Neural cell (in vitro differentiated cells): ENCODE measurements around the gene CCR3. TPM values are rescaled to one million over a fixed set of nuclear protein-coding genes. Genes with fewer than 3 reads are reported as not detected.

Experiments used
- H2AFZ ChIP-seq: fragments of 200-600, 300-800 bp; sonication (generic), shearing (Covaris generic); 2 replicates; pipeline ENCODE4 v1.6.0; 2014; ENCODE audit warnings: low read depth, mild to moderate bottlenecking, antibody characterized with exemption, low read length, moderate library complexity
- H3F3A ChIP-seq: fragments of 200-600 bp; shearing (Covaris generic); 2 replicates; pipeline ENCODE4 v1.6.1; 2016; ENCODE audit warnings: mild to moderate bottlenecking, moderate library complexity, mixed read lengths, antibody characterized with exemption, low read length; ENCODE audit not compliant: insufficient read depth, poor library complexity, severe bottlenecking
- H3K27ac ChIP-seq: fragments of 200-600, 300-800 bp; sonication (generic), shearing (Covaris generic); 2 replicates; pipeline ENCODE4 v1.5.1; 2014; ENCODE audit warnings: mild to moderate bottlenecking, low read length, moderate library complexity
- H3K27me3 ChIP-seq: fragments of 300-800, 200-600 bp; sonication (generic), shearing (Covaris generic); 2 replicates; pipeline ENCODE4 v1.6.0; 2014; ENCODE audit warnings: mild to moderate bottlenecking, low read depth, low read length, moderate library complexity; ENCODE audit not compliant: insufficient read depth
- H3K36me3 ChIP-seq: fragments of 300-800, 200-600 bp; sonication (generic), shearing (Covaris generic); 2 replicates; pipeline ENCODE4 v1.5.1; 2014; ENCODE audit warnings: mild to moderate bottlenecking, antibody characterized with exemption, low read length, moderate library complexity; ENCODE audit not compliant: insufficient read depth
- H3K4me2 ChIP-seq: fragments of 300-800, 200-600 bp; sonication (generic), shearing (Covaris generic); 2 replicates; pipeline ENCODE4 v1.6.0; 2014; ENCODE audit warnings: mild to moderate bottlenecking, low read length
- H3K4me3 ChIP-seq: fragments of 300-800, 200-600 bp; sonication (generic), shearing (Covaris generic); 2 replicates; pipeline ENCODE4 v1.5.1; 2014; ENCODE audit warnings: mild to moderate bottlenecking, low read length, moderate library complexity
- H3K79me2 ChIP-seq: fragments of 200-600 bp; shearing (Covaris generic); replicated peaks from 2 replicates; pipeline ENCODE4 v1.6.0; 2014; ENCODE audit warnings: mild to moderate bottlenecking, low read length, moderate library complexity; ENCODE audit not compliant: insufficient read depth
- H3K9ac ChIP-seq: fragments of 300-800, 200-600 bp; sonication (generic), shearing (Covaris generic); 2 replicates; pipeline ENCODE4 v1.6.1; 2016; ENCODE audit warnings: mild to moderate bottlenecking, low read length, mixed read lengths
- H3K9me2 ChIP-seq: fragments of 200-600 bp; shearing (Covaris generic); 2 replicates; pipeline ENCODE4 v1.6.1; 2016; ENCODE audit warnings: mild to moderate bottlenecking, low read length, mixed read lengths; ENCODE audit not compliant: insufficient read depth
- H3K9me3 ChIP-seq: fragments of 200-600, 300-800 bp; sonication (generic), shearing (Covaris generic); 2 replicates; pipeline ENCODE4 v1.6.1; 2016; ENCODE audit warnings: mild to moderate bottlenecking, mixed run types, low read length, moderate library complexity, mixed read lengths
- H4K20me1 ChIP-seq: fragments of 200-600 bp; shearing (Covaris generic); 2 replicates; pipeline ENCODE4 v1.6.1; 2016; ENCODE audit warnings: mild to moderate bottlenecking, mixed run types; ENCODE audit not compliant: insufficient read depth
- EP300 ChIP-seq: fragments of 450-650 bp; conservative IDR thresholded peaks from 2 replicates; pipeline ENCODE4 v1.6.1; 2014; ENCODE audit warnings: antibody characterized with exemption, mild to moderate bottlenecking, moderate library complexity; ENCODE audit not compliant: poor library complexity, severe bottlenecking
- EZH2 ChIP-seq: fragments of 200-600, 300-800 bp; shearing (Covaris generic), sonication (generic); IDR thresholded peaks from 2 replicates; pipeline ENCODE4 v1.6.1; 2014; ENCODE audit warnings: antibody characterized with exemption, low read length, borderline replicate concordance, mild to moderate bottlenecking; ENCODE audit not compliant: insufficient read depth, poor library complexity, severe bottlenecking
- MXI1 ChIP-seq: fragments of 450-650 bp; conservative IDR thresholded peaks from 2 replicates; pipeline ENCODE4 v1.6.1; 2014; ENCODE audit warnings: antibody characterized with exemption, mild to moderate bottlenecking; ENCODE audit not compliant: poor library complexity, severe bottlenecking
- POLR2AphosphoS5 ChIP-seq: IDR thresholded peaks from 2 replicates; pipeline ENCODE4 v1.6.1; 2012
- RAD21 ChIP-seq: fragments of 450-650 bp; conservative IDR thresholded peaks from 2 replicates; pipeline ENCODE4 v1.6.1; 2014; ENCODE audit warnings: antibody characterized with exemption, mild to moderate bottlenecking, moderate library complexity
- SMC3 ChIP-seq: fragments of 450-650 bp; conservative IDR thresholded peaks from 2 replicates; pipeline ENCODE4 v1.6.1; 2014; ENCODE audit warnings: antibody characterized with exemption, mild to moderate bottlenecking, moderate library complexity; ENCODE audit not compliant: poor library complexity
- TAF1 ChIP-seq: IDR thresholded peaks from 2 replicates; pipeline ENCODE4 v1.6.1; 2012; ENCODE audit warnings: low read depth
- polyA plus RNA-seq: library from polyadenylated mRNA; depleted of rRNA; stranded (reverse); fragments of >200 nt; gene quantifications from 2 replicates; pipeline ENCODE4 v1.2.3, GENCODE V29; 2014
- TF ChIP-seq, protein P1 (sequence below): IDR thresholded peaks from 2 replicates; pipeline ENCODE4 v1.6.1; 2012; ENCODE audit warnings: borderline replicate concordance
- TF ChIP-seq, protein P2 (sequence below): fragments of 450-650 bp; IDR thresholded peaks from 2 replicates; pipeline ENCODE4 v1.5.1; 2014; ENCODE audit warnings: antibody characterized with exemption, mild to moderate bottlenecking, moderate library complexity; ENCODE audit not compliant: poor library complexity, severe bottlenecking

CCR3 gene
- polyA plus RNA-seq, 1 donor from 2014 or later, result not detected

- no peaks in the 10 kb centered on the region for H3K36me3 ChIP-seq
- no peak overlapping the region for H3K9ac ChIP-seq
- no peak for TF ChIP-seq EZH2
- TF ChIP-seq, protein P1, sequence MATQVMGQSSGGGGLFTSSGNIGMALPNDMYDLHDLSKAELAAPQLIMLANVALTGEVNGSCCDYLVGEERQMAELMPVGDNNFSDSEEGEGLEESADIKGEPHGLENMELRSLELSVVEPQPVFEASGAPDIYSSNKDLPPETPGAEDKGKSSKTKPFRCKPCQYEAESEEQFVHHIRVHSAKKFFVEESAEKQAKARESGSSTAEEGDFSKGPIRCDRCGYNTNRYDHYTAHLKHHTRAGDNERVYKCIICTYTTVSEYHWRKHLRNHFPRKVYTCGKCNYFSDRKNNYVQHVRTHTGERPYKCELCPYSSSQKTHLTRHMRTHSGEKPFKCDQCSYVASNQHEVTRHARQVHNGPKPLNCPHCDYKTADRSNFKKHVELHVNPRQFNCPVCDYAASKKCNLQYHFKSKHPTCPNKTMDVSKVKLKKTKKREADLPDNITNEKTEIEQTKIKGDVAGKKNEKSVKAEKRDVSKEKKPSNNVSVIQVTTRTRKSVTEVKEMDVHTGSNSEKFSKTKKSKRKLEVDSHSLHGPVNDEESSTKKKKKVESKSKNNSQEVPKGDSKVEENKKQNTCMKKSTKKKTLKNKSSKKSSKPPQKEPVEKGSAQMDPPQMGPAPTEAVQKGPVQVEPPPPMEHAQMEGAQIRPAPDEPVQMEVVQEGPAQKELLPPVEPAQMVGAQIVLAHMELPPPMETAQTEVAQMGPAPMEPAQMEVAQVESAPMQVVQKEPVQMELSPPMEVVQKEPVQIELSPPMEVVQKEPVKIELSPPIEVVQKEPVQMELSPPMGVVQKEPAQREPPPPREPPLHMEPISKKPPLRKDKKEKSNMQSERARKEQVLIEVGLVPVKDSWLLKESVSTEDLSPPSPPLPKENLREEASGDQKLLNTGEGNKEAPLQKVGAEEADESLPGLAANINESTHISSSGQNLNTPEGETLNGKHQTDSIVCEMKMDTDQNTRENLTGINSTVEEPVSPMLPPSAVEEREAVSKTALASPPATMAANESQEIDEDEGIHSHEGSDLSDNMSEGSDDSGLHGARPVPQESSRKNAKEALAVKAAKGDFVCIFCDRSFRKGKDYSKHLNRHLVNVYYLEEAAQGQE, result no peak
- no peak for TF ChIP-seq SMC3
- no peak for TF ChIP-seq TAF1
- no peak for TF ChIP-seq POLR2AphosphoS5
- no peak for TF ChIP-seq EP300
- TF ChIP-seq, protein P2, sequence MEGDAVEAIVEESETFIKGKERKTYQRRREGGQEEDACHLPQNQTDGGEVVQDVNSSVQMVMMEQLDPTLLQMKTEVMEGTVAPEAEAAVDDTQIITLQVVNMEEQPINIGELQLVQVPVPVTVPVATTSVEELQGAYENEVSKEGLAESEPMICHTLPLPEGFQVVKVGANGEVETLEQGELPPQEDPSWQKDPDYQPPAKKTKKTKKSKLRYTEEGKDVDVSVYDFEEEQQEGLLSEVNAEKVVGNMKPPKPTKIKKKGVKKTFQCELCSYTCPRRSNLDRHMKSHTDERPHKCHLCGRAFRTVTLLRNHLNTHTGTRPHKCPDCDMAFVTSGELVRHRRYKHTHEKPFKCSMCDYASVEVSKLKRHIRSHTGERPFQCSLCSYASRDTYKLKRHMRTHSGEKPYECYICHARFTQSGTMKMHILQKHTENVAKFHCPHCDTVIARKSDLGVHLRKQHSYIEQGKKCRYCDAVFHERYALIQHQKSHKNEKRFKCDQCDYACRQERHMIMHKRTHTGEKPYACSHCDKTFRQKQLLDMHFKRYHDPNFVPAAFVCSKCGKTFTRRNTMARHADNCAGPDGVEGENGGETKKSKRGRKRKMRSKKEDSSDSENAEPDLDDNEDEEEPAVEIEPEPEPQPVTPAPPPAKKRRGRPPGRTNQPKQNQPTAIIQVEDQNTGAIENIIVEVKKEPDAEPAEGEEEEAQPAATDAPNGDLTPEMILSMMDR, result no peak
- no peak for TF ChIP-seq MXI1
- TF ChIP-seq RAD21, result no peak
- H3K27ac ChIP-seq, result no peak overlapping the region
- no peak overlapping the region for H3K4me3 ChIP-seq
- no peaks in the 10 kb centered on the region for H3K9me2 ChIP-seq
- no peaks in the 10 kb centered on the region for H3K9me3 ChIP-seq
- H3K4me2 ChIP-seq, result no peak overlapping the region
- H4K20me1 ChIP-seq, result no peaks in the 10 kb centered on the region
- H3K27me3 ChIP-seq, result no peaks in the 10 kb centered on the region
- H3F3A ChIP-seq, result no peaks in the 10 kb centered on the region
- no peak overlapping the region for H2AFZ ChIP-seq
- no peaks in the 10 kb centered on the region for H3K79me2 ChIP-seq
Measured at GRCh38 chr3:46271209-46271745, 29.0 kb downstream of the CCR3 start.

GRCh38 chr3:46272028-46272451, 29.8 kb downstream of the CCR3 start:
- Histone ChIP-seq H3K4me2 (no peak overlapping the region), H2AFZ (no peak overlapping the region)

More at GRCh38 chr3:46272028-46272451, 29.8 kb downstream of the CCR3 start:
- no peaks in the 10 kb centered on the region for H3K27me3 ChIP-seq
- no peaks in the 10 kb centered on the region for H3K79me2 ChIP-seq
- no peak overlapping the region for H3K4me3 ChIP-seq
- no peaks in the 10 kb centered on the region for H3K9me2 ChIP-seq
- H3K36me3 ChIP-seq, result no peaks in the 10 kb centered on the region
- H3K9ac ChIP-seq, result no peak overlapping the region
- H3K27ac ChIP-seq, result no peak overlapping the region
- H3K9me3 ChIP-seq, result no peaks in the 10 kb centered on the region
- H4K20me1 ChIP-seq, result no peaks in the 10 kb centered on the region
- no peak for TF ChIP-seq TAF1
- TF ChIP-seq EZH2, result no peak
- TF ChIP-seq RAD21, result no peak
- TF ChIP-seq SMC3, result no peak
- TF ChIP-seq, protein P2, result no peak
- no peak for TF ChIP-seq MXI1
- TF ChIP-seq, protein P1, result no peak
- TF ChIP-seq EP300, result no peak
- no peak for TF ChIP-seq POLR2AphosphoS5
- H3F3A ChIP-seq, result no peaks in the 10 kb centered on the region
